ENCODE results near the gene CCL20. TPM values are rescaled to one million over a fixed set of nuclear protein-coding genes. Genes with fewer than 3 reads are reported as not detected.

The CCL20 gene
- polyA plus RNA-seq, 1 of the 3 experiments (the other 2 are of a cell fraction), result 0.12 TPM

DNA sequence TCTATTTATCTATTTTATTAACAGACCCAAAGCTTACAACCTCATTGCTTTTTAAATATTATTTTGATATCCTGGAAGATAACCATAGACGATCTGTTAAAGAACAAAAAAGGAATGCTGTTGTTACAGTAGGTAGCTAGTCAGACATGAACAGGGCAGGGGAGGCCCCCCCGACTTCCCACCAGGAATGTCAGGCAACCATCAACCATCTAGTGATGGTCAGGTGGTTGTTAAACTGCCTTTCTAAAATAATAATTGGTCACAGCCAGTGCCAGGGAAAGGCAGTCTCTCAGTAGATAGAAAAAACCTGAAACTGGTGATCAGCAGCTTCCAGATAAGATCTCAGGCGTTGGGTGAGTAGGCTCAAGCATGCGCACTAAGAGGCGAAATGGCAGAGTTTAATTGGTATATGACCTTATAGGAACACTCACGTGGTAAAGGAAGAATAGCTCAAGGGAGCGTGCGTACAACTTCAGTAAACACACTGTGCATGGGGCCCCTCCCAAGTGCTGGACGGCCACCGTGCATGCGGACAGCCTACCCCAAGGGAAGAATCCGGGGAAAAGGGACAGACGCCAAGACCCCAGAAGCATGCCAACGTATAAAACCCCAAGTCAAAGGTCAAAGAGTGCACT, 32.5 kb upstream of the CCL20 start:
- no peaks in the 10 kb centered on the region for H3K36me3 ChIP-seq (replicated peaks in 1 of 2; ENCODE audit: control insufficient read depth in 1 of 2, insufficient read depth in 2 of 2, low read length in 1 of 2)
- H4K20me1 ChIP-seq (ENCODE audit: insufficient read depth), result no peaks in the 10 kb centered on the region
- no peak for DNase-seq
- CTCF ChIA-PET, result no interaction called here
- no peaks in the 10 kb centered on the region for H3K27me3 ChIP-seq (ENCODE audit: insufficient read depth)
- H3K79me2 ChIP-seq (ENCODE audit: insufficient read depth), result no peaks in the 10 kb centered on the region
- H3F3A ChIP-seq (replicated peaks; ENCODE audit: insufficient read depth), result no peaks in the 10 kb centered on the region
- no peak overlapping the region for H3K4me2 ChIP-seq
- TF ChIP-seq SIN3A (IDR thresholded peaks at IDR 0.05; ENCODE audit: borderline replicate concordance, low read depth, low read length) (no peak), SMC3 (IDR thresholded peaks at IDR 0.05; ENCODE audit: low read depth, low read length) (no peak), YY1 (IDR thresholded peaks at IDR 0.05; ENCODE audit: low read depth) (no peak), USF1 (IDR thresholded peaks at IDR 0.05; ENCODE audit: borderline replicate concordance, low read depth) (no peak), PBX3 (IDR thresholded peaks at IDR 0.05) (no peak), FOXM1 (IDR thresholded peaks at IDR 0.05; ENCODE audit: low read depth) (no peak), TEAD4 (IDR thresholded peaks at IDR 0.05; ENCODE audit: borderline replicate concordance, insufficient read depth) (no peak), TAF1 (IDR thresholded peaks at IDR 0.05; ENCODE audit: borderline replicate concordance, low read depth, low read length) (no peak), CHD2 (IDR thresholded peaks at IDR 0.05; ENCODE audit: low read length, partially characterized antibody) (no peak), RFX5 (IDR thresholded peaks at IDR 0.05; ENCODE audit: low read length) (no peak)
- TF ChIP-seq, protein P1, sequence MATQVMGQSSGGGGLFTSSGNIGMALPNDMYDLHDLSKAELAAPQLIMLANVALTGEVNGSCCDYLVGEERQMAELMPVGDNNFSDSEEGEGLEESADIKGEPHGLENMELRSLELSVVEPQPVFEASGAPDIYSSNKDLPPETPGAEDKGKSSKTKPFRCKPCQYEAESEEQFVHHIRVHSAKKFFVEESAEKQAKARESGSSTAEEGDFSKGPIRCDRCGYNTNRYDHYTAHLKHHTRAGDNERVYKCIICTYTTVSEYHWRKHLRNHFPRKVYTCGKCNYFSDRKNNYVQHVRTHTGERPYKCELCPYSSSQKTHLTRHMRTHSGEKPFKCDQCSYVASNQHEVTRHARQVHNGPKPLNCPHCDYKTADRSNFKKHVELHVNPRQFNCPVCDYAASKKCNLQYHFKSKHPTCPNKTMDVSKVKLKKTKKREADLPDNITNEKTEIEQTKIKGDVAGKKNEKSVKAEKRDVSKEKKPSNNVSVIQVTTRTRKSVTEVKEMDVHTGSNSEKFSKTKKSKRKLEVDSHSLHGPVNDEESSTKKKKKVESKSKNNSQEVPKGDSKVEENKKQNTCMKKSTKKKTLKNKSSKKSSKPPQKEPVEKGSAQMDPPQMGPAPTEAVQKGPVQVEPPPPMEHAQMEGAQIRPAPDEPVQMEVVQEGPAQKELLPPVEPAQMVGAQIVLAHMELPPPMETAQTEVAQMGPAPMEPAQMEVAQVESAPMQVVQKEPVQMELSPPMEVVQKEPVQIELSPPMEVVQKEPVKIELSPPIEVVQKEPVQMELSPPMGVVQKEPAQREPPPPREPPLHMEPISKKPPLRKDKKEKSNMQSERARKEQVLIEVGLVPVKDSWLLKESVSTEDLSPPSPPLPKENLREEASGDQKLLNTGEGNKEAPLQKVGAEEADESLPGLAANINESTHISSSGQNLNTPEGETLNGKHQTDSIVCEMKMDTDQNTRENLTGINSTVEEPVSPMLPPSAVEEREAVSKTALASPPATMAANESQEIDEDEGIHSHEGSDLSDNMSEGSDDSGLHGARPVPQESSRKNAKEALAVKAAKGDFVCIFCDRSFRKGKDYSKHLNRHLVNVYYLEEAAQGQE (IDR thresholded peaks at IDR 0.05; ENCODE audit: low read depth, low read length), result no peak
- H3K9ac ChIP-seq, result no peak overlapping the region
- POLR2A ChIA-PET, result no interaction called here
- no peak overlapping the region for H3K27ac ChIP-seq (ENCODE audit: low read depth in 2 of 2, low read length in 1 of 2)
- no peaks in the 10 kb centered on the region; a peak in 1 of 4 replicates for H3K4me1 ChIP-seq (ENCODE audit: control insufficient read depth in 1 of 2, insufficient read depth in 2 of 2, low read depth in 1 of 2, low read length in 1 of 2)
- no peak overlapping the region for H3K4me3 ChIP-seq (ENCODE audit: low read depth in 2 of 2, low read length in 1 of 2)
- no peaks in the 10 kb centered on the region for H3K9me2 ChIP-seq
- H2AFZ ChIP-seq (ENCODE audit: low read depth), result peak overlapping the region; percentile 30; the same call in 1 of the 2 replicates
- 44% methylated on average over 14 of the region's 14 CpGs for WGBS (ENCODE audit: low lambda C conversion rate)
- H3K9me3 ChIP-seq, result no peaks in the 10 kb centered on the region

- Histone ChIP-seq H2AFZ (ENCODE audit: low read depth) (no peak overlapping the region), H3K79me2 (ENCODE audit: insufficient read depth) (no peaks in the 10 kb centered on the region), H3K4me3 (ENCODE audit: low read depth in 2 of 2, low read length in 1 of 2) (no peak overlapping the region), H3K9me2 (no peaks in the 10 kb centered on the region), H3K4me1 (ENCODE audit: control insufficient read depth in 1 of 2, insufficient read depth in 2 of 2, low read depth in 1 of 2, low read length in 1 of 2) (no peaks in the 10 kb centered on the region; a peak in 1 of 4 replicates), H3F3A (replicated peaks; ENCODE audit: insufficient read depth) (no peaks in the 10 kb centered on the region), H3K9me3 (no peaks in the 10 kb centered on the region), H3K9ac (no peak overlapping the region), H3K36me3 (replicated peaks in 1 of 2; ENCODE audit: control insufficient read depth in 1 of 2, insufficient read depth in 2 of 2, low read length in 1 of 2) (no peaks in the 10 kb centered on the region), H4K20me1 (ENCODE audit: insufficient read depth) (no peaks in the 10 kb centered on the region), H3K27me3 (ENCODE audit: insufficient read depth) (no peaks in the 10 kb centered on the region), H3K4me2 (no peak overlapping the region), H3K27ac (ENCODE audit: low read depth in 2 of 2, low read length in 1 of 2) (no peak overlapping the region)
- no peak for DNase-seq
- ChIA-PET CTCF (no interaction called here), POLR2A (no interaction called here)
- WGBS (ENCODE audit: low lambda C conversion rate), result 73% methylated on average over 8 of the region's 8 CpGs
- TF ChIP-seq FOXJ3 (CRISPR knock-in tag; IDR thresholded peaks at IDR 0.05) (no peak), FOXM1 (IDR thresholded peaks at IDR 0.05; ENCODE audit: low read depth) (no peak), EP300 (IDR thresholded peaks at IDR 0.05; ENCODE audit: borderline replicate concordance in 1 of 2, low read depth in 1 of 2, low read length in 1 of 2) (no peak), USF1 (IDR thresholded peaks at IDR 0.05; ENCODE audit: borderline replicate concordance, low read depth) (no peak), YY1 (IDR thresholded peaks at IDR 0.05; ENCODE audit: low read depth) (no peak), TCF12 (IDR thresholded peaks at IDR 0.05) (no peak), MAX (IDR thresholded peaks at IDR 0.05; ENCODE audit: low read depth) (no peak), RAD21 (IDR thresholded peaks at IDR 0.05; ENCODE audit: low read length) (no peak), RFX5 (IDR thresholded peaks at IDR 0.05; ENCODE audit: low read length) (no peak), EZH2phosphoT487 (IDR thresholded peaks at IDR 0.05; ENCODE audit: borderline replicate concordance, low read depth) (no peak), MXI1 (IDR thresholded peaks at IDR 0.05; ENCODE audit: low read depth, low read length) (no peak), CTCF (IDR thresholded peaks at IDR 0.05) (no peak)
Observed at GRCh38 chr2:227781841-227782240, 31.8 kb upstream of the CCL20 start.

Data from SK-N-SH (cell line).